NCI-H1694 treated with DMSO at 0.1 percent for 48 hours (cell line): Measurements from ENCODE around the gene CHRNE.
"Not testable (repeated sequence)": the region's sequence is repeated elsewhere in the genome, so short reads cannot be mapped to it uniquely, and the experiment has no call there.

Experiments
- DNase-seq: peaks from one replicate; lab custom pipeline; 2025; lab: John Stamatoyannopoulos, UW

The CHRNE gene

DNA sequence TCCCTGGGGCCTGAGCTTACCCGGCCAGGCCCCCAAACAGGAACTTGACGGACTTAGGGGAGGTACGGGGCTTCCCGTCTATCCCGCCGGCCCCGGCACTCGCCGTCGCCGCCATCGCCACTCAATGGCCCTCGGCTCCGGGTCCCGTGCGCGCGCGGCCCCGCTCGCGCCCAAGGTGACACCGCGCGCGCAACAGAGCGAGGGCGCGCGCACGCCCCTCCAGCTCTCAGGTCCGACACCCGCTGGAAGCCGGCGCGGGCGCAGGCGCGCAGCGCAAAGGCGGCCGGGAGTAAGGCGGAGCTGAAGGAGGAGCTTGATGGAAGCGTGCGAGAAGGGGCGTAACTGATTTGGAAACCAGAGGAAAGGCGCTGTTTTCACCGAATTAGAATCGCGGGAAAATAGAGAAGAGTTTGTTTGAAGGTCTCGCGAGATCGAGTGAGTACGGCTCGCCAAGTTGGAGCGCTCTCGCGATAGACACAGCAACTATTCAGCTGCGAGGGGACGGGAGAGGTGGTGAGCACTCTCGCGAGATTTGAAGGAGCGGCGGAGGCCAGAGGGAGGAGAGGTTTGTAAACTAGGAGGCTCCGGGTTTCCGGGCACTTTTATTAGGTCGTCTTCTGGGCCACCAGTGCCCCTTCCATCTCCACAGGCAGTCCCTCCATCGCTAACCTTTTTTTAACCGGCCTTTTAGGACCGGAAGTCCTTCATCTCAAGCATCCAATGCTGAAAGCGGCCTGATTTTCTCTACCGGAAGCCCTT is 37.1 kb upstream of the CHRNE start, which contains the start of the genes RNF167 and SLC25A11:
Gene RNF167, plus strand, starts transcription at position 473 of the 759 bp plus-strand sequence. CDS start 642 bp downstream, outside the sequence.
Gene SLC25A11, minus strand, starts transcription at position 251 of the 759 bp plus-strand sequence. Its CDS starts 136 bp downstream, at position 115.
- peak; percentile 99 for DNase-seq

- no peak for DNase-seq
These were observed 36.6 kb upstream of the CHRNE start for GRCh38 chr17:4939546-4939795.

DNA sequence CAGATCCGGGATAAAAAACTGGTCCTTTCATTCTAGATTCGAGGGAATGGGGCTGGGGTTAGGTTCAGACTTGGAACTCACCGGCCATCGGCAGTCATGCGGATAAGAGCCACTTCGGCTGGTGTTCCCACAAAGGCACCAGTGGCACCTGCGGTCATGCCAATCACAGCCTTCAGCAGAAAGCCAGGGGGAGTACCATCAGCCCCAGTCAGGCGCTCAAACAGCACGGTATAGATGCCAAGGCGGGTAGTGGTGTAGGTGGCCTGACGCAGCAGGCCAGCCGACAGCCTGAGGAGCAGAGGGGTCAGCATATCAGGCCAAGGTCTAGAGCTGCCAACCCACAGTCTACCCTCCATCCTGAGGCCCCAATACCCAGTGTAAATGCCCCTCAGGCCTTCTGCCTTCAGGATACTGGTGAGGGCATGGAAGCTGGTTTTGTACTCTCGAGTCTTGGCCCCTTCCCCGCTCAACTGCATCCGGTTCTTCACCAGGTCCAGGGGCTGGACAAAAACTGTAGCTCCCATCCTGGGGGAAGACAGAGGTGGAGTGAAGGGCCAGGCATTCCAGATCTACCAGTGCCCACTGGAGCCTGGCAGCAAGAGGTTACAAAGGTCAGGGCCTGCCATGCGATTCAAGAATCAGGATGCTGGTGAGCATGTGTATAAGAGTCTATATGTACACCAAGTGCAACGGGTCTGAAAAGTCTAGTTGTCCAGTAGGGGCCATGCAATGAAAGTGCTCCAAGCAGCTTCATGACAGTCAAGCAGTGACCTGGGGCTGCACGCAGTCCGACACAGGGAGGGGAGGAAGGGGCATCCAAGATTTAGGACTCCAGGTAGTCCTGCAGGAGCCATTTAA is 36.0 kb upstream of the CHRNE start:
- no peak for DNase-seq

DNA sequence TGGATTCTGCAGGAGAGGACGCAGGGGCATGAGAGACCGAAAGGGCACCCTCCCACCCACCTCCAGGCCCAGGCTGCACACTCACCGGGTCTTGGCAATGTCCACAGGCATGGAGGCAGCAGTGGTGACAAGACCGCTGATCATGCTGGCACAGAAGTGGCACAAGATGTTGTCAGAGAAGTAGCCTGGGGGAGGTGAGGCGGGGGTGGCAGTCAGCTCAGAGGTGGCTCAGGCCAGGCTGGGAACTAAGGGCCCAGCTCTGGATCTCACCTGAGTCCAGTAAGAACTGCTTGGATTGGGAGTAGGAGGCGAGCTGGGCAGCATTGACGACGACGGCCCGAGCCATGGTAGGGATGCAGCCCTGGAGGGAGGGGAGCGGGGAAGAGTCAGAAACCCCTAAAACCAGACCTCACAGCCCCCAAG is 35.2 kb upstream of the CHRNE start:
- DNase-seq = no peak

DNA sequence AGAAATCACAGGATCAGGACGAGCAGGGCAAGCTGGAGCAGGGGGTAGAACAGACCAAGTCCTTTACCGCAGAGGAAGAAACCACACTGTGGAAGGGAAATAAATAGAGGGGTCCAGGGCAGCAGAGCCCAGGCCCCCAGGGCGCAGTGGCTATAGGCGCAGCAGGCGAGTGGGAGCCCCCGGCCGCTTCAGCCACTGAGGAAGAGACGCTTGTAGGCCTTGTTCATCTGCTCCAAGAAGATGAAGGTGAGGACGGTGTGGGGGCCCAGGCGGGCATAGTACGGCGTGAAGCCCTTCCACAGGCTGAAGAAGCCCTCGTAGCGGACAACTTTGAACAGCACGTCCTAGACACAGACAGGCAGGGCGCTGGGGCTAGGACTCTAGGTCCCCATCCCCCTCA is 34.7 kb upstream of the CHRNE start:
- no peak for DNase-seq

DNA sequence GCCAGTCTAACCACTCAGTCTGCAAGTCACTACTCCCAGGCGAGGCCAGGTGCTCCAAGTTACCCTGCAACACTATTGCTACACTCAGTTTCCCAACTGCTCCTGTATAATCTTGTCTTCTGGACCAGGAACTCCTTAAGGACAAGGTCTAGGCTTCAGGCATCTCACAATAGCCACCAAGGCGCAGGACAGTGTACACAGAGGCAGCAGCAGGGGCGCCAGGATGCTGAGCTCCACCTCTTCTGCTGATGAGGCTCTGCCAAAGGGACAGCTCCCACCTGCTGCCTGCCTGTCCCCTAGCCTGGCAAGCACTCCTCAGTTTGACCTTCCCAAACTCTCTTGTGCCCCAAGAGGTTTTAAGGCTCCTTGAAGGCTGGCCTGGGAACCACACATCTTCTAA is 33.5 kb upstream of the CHRNE start:
- no peak for DNase-seq

GRCh38 chr17:4935650-4936049 is 32.8 kb upstream of the CHRNE start:
- DNase-seq = no peak

GRCh38 chr17:4934173-4934979 is 31.5 kb upstream of the CHRNE start:
- no peak for DNase-seq

DNA sequence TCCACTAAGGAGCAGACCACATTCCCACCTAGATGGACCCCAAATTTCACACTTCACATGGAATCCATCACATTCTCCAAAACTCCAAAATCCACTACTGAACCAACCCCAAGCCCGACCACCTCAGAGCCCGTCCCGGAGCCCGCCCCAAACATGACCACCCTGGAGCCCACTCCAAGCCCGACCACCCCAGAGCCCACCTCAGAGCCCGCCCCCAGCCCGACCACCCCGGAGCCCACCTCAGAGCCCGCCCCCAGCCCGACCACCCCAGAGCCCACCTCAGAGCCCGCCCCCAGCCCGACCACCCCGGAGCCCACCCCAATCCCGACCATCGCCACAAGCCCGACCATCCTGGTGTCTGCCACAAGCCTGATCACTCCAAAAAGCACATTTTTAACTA is 30.7 kb upstream of the CHRNE start:
- no peak for DNase-seq

DNA sequence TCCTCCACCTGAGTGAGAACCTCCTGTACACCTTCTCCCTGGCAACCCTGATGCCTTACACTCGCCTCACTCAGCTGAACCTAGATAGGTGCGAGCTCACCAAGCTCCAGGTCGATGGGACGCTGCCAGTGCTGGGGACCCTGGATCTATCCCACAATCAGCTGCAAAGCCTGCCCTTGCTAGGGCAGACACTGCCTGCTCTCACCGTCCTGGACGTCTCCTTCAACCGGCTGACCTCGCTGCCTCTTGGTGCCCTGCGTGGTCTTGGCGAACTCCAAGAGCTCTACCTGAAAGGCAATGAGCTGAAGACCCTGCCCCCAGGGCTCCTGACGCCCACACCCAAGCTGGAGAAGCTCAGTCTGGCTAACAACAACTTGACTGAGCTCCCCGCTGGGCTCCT is 29.9 kb upstream of the CHRNE start:
- DNase-seq = no peak

- no peak for DNase-seq
These were observed 29.1 kb upstream of the CHRNE start, which contains the start of gene GP1BA for GRCh38 chr17:4931963-4932362. Gene GP1BA, plus strand, starts transcription at chr17:4932277. Its CDS starts 328 bp downstream, at chr17:4932605.

GRCh38 chr17:4928881-4929280 is 26.0 kb upstream of the CHRNE start:
- no peak for DNase-seq

DNA sequence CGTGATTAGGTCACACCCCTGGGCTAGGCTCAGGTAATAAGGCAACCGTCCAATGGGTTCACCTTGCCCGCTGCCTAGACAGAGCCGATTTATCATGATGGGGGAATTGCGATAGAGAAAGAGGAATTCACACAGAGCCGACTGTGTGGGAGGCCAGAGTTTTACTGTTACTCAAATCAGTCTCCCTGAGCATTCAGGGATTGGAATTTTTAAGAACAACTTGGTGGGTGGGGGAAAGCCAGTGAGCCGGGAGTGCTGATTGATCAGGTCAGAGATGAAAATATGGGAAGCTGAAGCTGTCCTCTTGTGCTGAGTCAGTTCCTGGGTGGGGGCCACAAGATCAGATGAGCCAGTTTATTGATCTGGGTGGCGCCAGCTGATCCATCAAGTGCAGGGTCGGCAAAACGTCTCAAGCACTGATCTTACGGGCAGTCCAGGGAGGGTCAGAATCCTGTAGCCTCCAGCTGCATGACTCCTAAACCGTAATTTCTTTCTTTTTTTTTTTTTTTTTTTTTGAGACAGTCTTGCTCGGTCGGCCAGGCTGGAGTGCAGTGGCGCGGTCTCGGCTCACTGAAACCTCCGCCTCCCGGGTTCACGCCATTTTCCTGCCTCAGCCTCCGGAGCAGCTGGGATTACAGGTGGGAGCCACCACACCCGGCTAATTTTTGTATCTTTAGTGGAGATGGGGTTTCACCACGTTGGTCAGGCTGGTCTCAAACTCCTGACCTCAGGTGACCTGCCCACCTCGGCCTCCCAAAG is 23.9 kb upstream of the CHRNE start:
- not testable (repeated sequence) for DNase-seq

- no peak for DNase-seq
These were observed 18.4 kb upstream of the CHRNE start for GRCh38 chr17:4921320-4921719.

DNA sequence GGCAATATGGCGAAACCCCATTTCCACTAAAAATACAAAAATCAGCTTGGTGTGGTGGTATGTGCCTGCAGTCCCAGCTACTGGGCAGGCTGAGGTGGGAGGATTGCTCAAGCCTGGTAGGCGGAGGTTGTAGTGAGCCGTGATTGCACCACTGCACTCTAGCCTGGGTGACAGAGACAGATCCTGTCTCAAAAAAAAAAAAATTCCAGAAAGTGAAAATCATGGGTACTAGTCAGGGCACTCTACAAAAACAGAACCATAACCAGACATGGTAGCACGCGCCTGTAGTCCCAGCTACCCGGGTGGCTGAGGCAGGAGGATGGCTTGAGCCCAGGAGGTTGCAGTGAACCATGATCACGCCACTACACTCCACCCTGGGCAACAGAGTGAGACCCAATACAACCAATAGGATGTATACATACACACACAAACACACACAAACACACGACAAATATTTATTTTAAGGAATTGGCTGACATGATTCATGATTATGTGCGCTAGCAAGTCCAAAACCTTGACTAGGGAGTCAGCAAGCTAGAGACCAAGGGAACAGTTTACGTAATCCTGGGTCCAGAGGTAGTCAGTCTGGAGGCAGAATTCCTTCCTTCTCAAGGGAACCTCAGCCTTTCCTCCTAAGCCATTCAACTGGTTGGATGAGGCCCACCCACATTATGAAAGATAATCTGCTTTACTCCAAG is 17.6 kb upstream of the CHRNE start:
- DNase-seq = no peak

GRCh38 chr17:4919511-4920047 is 16.7 kb upstream of the CHRNE start:
- DNase-seq = no peak

GRCh38 chr17:4914551-4914950 is 11.7 kb upstream of the CHRNE start:
- DNase-seq = not testable (repeated sequence)

GRCh38 chr17:4913994-4914393 is 11.1 kb upstream of the CHRNE start:
- no peak for DNase-seq

- peak; percentile 65 for DNase-seq
These were observed 6.0 kb upstream of the CHRNE start for GRCh38 chr17:4908711-4909496.

DNA sequence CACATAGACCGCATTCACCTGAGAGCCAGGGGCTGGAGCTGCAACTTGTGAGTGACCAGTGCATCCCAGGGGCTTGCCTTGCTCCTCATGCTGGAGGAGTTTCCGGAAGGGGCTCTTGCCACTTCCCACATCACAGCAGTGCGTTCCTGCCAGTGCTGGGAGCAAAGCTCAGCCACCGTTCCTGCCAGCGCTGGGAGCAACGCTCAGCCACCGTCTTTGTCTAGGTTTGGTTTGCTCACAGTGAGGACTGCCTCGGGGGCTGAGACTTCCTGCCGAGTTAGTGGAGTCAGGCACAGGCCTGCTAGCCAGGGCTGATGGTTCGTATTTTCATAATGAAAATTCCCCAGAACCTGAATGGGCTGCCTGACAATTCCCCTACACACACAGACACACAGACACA is 5.4 kb upstream of the CHRNE start:
- DNase-seq = no peak
